ENCODE results near the gene ITIH5.

DNA sequence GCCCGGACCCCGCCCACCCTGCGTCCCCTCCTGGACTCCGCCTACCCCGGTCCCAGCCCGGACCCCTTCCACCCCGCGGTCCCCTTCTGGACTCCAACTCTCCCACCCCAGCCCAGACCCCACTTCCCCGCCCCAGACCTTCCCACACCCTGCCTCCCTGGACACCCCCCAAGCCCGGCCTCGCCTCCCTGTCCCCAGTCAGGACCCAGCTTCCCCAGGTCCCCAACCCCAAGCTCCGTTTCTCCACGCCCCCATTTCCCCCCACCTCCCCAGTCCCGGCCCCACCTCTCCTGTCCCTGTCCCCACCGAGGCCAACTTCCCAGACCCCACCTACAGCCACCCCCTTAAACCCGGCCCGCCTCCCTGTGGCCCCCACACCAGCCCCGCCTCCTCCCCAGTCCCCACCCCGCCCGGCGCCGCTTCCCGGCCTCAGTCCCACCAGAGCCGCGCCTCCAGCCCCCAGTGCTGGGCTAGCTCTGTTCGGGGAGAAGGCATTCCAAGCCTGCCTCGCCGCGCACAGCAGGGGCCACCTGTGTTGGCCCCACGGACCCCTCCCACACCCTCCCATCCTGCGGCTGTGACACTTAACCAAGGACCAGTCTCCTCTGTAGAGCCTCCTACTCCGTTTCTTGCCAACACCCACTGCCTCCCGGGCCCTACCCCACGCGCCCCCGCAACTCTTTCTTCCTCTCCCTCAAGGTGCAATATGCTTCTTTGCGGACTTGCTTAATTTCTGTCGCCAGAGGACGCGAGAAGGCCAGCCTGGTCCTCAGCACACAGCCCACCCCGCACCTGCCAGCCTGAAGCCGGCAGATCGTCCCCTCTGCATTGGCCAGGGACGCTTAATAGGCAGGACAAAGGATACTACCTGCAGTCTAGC, 736 bp upstream of the ITIH5 start:
- TF ChIP-seq, protein P1, sequence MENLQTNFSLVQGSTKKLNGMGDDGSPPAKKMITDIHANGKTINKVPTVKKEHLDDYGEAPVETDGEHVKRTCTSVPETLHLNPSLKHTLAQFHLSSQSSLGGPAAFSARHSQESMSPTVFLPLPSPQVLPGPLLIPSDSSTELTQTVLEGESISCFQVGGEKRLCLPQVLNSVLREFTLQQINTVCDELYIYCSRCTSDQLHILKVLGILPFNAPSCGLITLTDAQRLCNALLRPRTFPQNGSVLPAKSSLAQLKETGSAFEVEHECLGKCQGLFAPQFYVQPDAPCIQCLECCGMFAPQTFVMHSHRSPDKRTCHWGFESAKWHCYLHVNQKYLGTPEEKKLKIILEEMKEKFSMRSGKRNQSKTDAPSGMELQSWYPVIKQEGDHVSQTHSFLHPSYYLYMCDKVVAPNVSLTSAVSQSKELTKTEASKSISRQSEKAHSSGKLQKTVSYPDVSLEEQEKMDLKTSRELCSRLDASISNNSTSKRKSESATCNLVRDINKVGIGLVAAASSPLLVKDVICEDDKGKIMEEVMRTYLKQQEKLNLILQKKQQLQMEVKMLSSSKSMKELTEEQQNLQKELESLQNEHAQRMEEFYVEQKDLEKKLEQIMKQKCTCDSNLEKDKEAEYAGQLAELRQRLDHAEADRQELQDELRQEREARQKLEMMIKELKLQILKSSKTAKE (CRISPR knock-in tag; IDR thresholded peaks at IDR 0.05; ENCODE audit: borderline replicate concordance): no peak
- TF ChIP-seq POLR2A (IDR thresholded peaks at IDR 0.05; ENCODE audit: insufficient read depth in 1 of 2, low read depth in 2 of 2, low read length in 2 of 2): no peak
